Subcutaneous adipose tissue (tissue), 4 donors: ENCODE results near the gene ZBTB11. TPM values are rescaled to one million over a fixed set of nuclear protein-coding genes. Genes with fewer than 3 reads are reported as not detected.

Source experiments
- small RNA-seq: library from RNA; depleted of rRNA; stranded (forward); fragments of <200 nt; gene quantifications from one replicate; pipeline ENCODE3, GENCODE V24; 2016
- total RNA-seq, 4 donors: library from RNA; depleted of rRNA; stranded (reverse); fragments of >200 nt; gene quantifications; one replicate each; pipeline ENCODE4 v1.1.0, GENCODE V29; 2016
- TF ChIP-seq, protein P1 (sequence below): fragments of 450-650 bp; IDR thresholded peaks from one replicate; pipeline ENCODE4 v1.5.1; 2016; ENCODE audit warnings: low read depth, mild to moderate bottlenecking, control low read depth, antibody characterized with exemption, moderate library complexity

The ZBTB11 gene
- total RNA-seq, 4 donors from 2014 or later = 16.0 to 20.4 (median 20.1) TPM

GRCh38 chr3:101602731-101603130, 74.2 kb downstream of the ZBTB11 start:
- TF ChIP-seq, protein P1, sequence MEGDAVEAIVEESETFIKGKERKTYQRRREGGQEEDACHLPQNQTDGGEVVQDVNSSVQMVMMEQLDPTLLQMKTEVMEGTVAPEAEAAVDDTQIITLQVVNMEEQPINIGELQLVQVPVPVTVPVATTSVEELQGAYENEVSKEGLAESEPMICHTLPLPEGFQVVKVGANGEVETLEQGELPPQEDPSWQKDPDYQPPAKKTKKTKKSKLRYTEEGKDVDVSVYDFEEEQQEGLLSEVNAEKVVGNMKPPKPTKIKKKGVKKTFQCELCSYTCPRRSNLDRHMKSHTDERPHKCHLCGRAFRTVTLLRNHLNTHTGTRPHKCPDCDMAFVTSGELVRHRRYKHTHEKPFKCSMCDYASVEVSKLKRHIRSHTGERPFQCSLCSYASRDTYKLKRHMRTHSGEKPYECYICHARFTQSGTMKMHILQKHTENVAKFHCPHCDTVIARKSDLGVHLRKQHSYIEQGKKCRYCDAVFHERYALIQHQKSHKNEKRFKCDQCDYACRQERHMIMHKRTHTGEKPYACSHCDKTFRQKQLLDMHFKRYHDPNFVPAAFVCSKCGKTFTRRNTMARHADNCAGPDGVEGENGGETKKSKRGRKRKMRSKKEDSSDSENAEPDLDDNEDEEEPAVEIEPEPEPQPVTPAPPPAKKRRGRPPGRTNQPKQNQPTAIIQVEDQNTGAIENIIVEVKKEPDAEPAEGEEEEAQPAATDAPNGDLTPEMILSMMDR = no peak

Small RNA genes lying within 50 kb of the gene (small RNA-seq; reads per million reads assigned to genes)
- 0.49 reads per million for gene RF00019
- gene RNU6-1256P = not detected
- gene RNY1P12 = not detected

Other genes with a start within 250 kb of the ZBTB11 start
- gene SENP7, start 163.9 kb downstream of the ZBTB11 start, total RNA-seq = 10 to 100 TPM; 22.6 to 40.5 (median 29.2) TPM
- gene TRMT10C, start 115.3 kb downstream of the ZBTB11 start, total RNA-seq = 10 to 100 TPM; 10.9 to 29.7 (median 16.9) TPM
- gene PCNP, start 103.0 kb downstream of the ZBTB11 start, total RNA-seq = 100 to 1,000 TPM in 3 of 4 donors, 10 to 100 TPM in 1; 88.7 to 160 (median 104) TPM
- 1,000 to 10,000 TPM; 1,173 to 1,926 (median 1,408) TPM for gene RPL24, start 9.6 kb upstream of the ZBTB11 start, total RNA-seq
- gene CEP97, start 47.5 kb upstream of the ZBTB11 start, total RNA-seq = 1 to 10 TPM; 6.2 to 10.0 (median 6.9) TPM
- 10 to 100 TPM in 3 of 4 donors, 1 to 10 TPM in 1; 8.9 to 15.5 (median 12.5) TPM for gene NXPE3, start 102.1 kb upstream of the ZBTB11 start, total RNA-seq
- gene NFKBIZ, start 172.4 kb upstream of the ZBTB11 start, total RNA-seq = 10 to 100 TPM; 19.2 to 45.8 (median 28.2) TPM